GM12878 (cell line): ENCODE data around the gene RALGAPA1. TPM values are rescaled to one million over a fixed set of nuclear protein-coding genes. Genes with fewer than 3 reads are reported as not detected.

Experiments used
- CEBPZ ChIP-seq: fragments of 150-350 bp; IDR thresholded peaks from 2 replicates; pipeline ENCODE4 v1.6.1; 2016; ENCODE audit warnings: low read depth, low read length
- GABPA ChIP-seq: IDR thresholded peaks from 2 replicates; pipeline ENCODE4 v1.6.1; 2014; ENCODE audit warnings: antibody characterized with exemption, low read depth, mild to moderate bottlenecking, inconsistent platforms
- JUNB ChIP-seq: IDR thresholded peaks from 2 replicates; pipeline ENCODE4 v1.6.1; 2016; ENCODE audit warnings: antibody characterized with exemption, mild to moderate bottlenecking
- NKRF ChIP-seq: fragments of 450-650 bp; conservative IDR thresholded peaks from 2 replicates; pipeline ENCODE4 v1.6.1; 2017; ENCODE audit warnings: mild to moderate bottlenecking, moderate library complexity
- TCF12 ChIP-seq: IDR thresholded peaks from 2 replicates; pipeline ENCODE4 v1.6.1; 2011; ENCODE audit warnings: low read depth, mild to moderate bottlenecking, low read length
- TCF7 ChIP-seq: IDR thresholded peaks from 2 replicates; pipeline ENCODE4 v1.6.1; 2014; ENCODE audit warnings: antibody characterized with exemption, borderline replicate concordance
- polyA plus RNA-seq, 11 experiments: library from polyadenylated mRNA; depleted of rRNA in 4 of 11; unstranded in 6 of 11; stranded (reverse) in 5 of 11; fragments of >200 nt; fragmentation: Nextera tagmentation in 4 of 11; fragmentation: Illumina TruSeq in 1 of 11; extraction: Ambion mirVana in 4 of 11; extraction: Trizol in 1 of 11; gene quantifications; 1 replicate in 1 of 11; 2 replicates in 10 of 11; pipeline versions ENCODE4 v1.2.1 to v1.2.3, GENCODE V29; 2011 to 2016; ENCODE audit warnings: inconsistent platforms in 2 of 11, missing spikeins in 2 of 11, low read depth in 1 of 11
- total RNA-seq, 4 experiments: library from RNA; depleted of rRNA in 3 of 4; stranded (reverse); fragments of >200 nt in 3 of 4; fragmentation: Illumina TruSeq in 1 of 4; extraction: Trizol in 1 of 4; gene quantifications; 2 replicates each; pipeline versions ENCODE4 v1.2.1 to v1.2.3, GENCODE V29; 2013 to 2021

The RALGAPA1 gene
- total and polyA plus RNA-seq, 10 of the 15 experiments (the other 5 are each of a cell fraction or from before 2014, with no cell fraction given): 5.6 to 26.7 (median 14.7) TPM

- TF ChIP-seq JUNB (no peak), TCF12 (no peak), NKRF (no peak), GABPA (no peak), TCF7 (no peak), CEBPZ (no peak)
These were observed 13.4 kb upstream of the RALGAPA1 start (continued) for GRCh38 chr14:35822501-35822900.
